ENCODE data around the gene ALDOB. TPM values are rescaled to one million over a fixed set of nuclear protein-coding genes. Genes with fewer than 3 reads are reported as not detected.

Gene ALDOB
- total and polyA plus RNA-seq, 2 of the 8 experiments (the other 6 are each of a cell fraction or from before 2014, with no cell fraction given): not detected

DNA sequence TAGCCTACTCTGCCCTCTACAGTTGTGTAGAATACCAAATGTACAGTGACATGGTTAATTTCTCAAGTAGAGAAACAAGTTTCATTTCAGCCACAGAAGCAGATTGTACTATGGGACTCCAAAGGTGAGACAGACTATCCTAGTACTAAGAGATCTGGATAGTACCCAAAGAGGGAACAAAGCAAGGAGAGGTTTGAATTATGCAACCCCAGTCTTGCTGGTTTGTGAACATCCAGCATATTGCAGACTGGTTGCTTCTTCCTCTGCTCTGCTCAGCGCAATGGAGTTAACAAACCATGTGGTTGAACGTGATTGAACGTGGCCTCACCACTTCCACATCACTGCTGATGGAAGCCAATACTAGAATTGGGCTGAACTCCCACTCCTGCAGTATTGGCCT, 43.3 kb upstream of the ALDOB start:
- POLR2A ChIA-PET (ENCODE audit: partially characterized antibody): no interaction called here
- H3K4me2 ChIP-seq (ENCODE audit: insufficient read depth in 1 of 2, low read depth in 2 of 2, low read length in 2 of 2): no peak overlapping the region
- no peak overlapping the region for H3K4ac ChIP-seq (replicated peaks; ENCODE audit: insufficient read length, low read depth, low read length)
- no peak overlapping the region for H2BK5ac ChIP-seq (ENCODE audit: low read depth, low read length)
- H3K56ac ChIP-seq (replicated peaks; ENCODE audit: insufficient read length, low read depth, low read length): no peak overlapping the region
- CTCF ChIA-PET (ENCODE audit: partially characterized antibody): interaction anchor here (0.7 to 12.5 kb wide), 5 partner anchors 11 to 32 kb away, joined by 3 to 122 read pairs (median 5); no protein-coding TSS in a partner anchor
- FAIRE-seq (no peak), DNase-seq (ENCODE audit: low read depth in 1 of 2, low spot score in 2 of 2) (no peak)
- TF ChIP-seq ZNF274 (IDR thresholded peaks at IDR 0.05; ENCODE audit: borderline replicate concordance, extremely low read depth, low read length) (no peak), PHF8 (conservative IDR thresholded peaks at IDR 0.05; ENCODE audit: low read depth, low read length) (no peak), E2F6 (IDR thresholded peaks at IDR 0.05) (no peak), SUZ12 (IDR thresholded peaks at IDR 0.05; ENCODE audit: low read length) (no peak), CBX5 (IDR thresholded peaks at IDR 0.05; ENCODE audit: low read depth, low read length) (no peak), TAF1 (IDR thresholded peaks at IDR 0.05; ENCODE audit: low read depth, low read length) (no peak), POLR2AphosphoS5 (IDR thresholded peaks at IDR 0.05; ENCODE audit: low read depth, low read length) (no peak), CBX8 (IDR thresholded peaks at IDR 0.05; ENCODE audit: borderline replicate concordance, low read depth, low read length) (no peak), EGR1 (IDR thresholded peaks at IDR 0.05; ENCODE audit: borderline replicate concordance, low read depth, low read length) (no peak), SP1 (IDR thresholded peaks at IDR 0.05; ENCODE audit: low read depth, low read length) (no peak), POU5F1 (IDR thresholded peaks at IDR 0.05; ENCODE audit: low read depth, low read length) (no peak)
- no peak overlapping the region for H2BK12ac ChIP-seq (ENCODE audit: low read depth, low read length)
- H3K4me1 ChIP-seq (replicated peaks in 1 of 4; ENCODE audit: control insufficient read depth in 3 of 4, insufficient read depth in 4 of 4, low read length in 3 of 4): peaks cover 0 to 4% (median 1%) of the 10 kb centered on the region in 4 experiments; a peak in 2 of 7 replicates
- no peak overlapping the region for H4K5ac ChIP-seq (ENCODE audit: insufficient read length, low read depth, low read length)
- no peak overlapping the region for H3K9ac ChIP-seq (replicated peaks in 1 of 4; ENCODE audit: extremely low read depth in 1 of 4, low read depth in 3 of 4, low read length in 3 of 4)
- no peak overlapping the region for H3K27ac ChIP-seq (ENCODE audit: low read depth, low read length)
- no peak overlapping the region for H3K23ac ChIP-seq (ENCODE audit: insufficient read length)
- no peak overlapping the region for H4K8ac ChIP-seq (ENCODE audit: extremely low read depth, insufficient read depth, low read length)
- peaks cover 0 to 25% of the 10 kb centered on the region in 2 experiments; a peak in 3 of 4 replicates for H3K79me2 ChIP-seq (ENCODE audit: control insufficient read depth in 1 of 2, insufficient read depth in 2 of 2, low read length in 2 of 2)
- no peaks in the 10 kb centered on the region for H3K23me2 ChIP-seq (ENCODE audit: low read depth, low read length)
- 94% methylated on average over 3 of the region's 3 CpGs; no CpG with 5 or more reads in 1 of the 2 experiments for WGBS, 2 experiments (ENCODE audit: extremely low coverage in 1 of 2, insufficient coverage in 1 of 2, insufficient read length in 1 of 2, insufficient replicate concordance in 2 of 2, low coverage in 1 of 2, low lambda C conversion rate in 2 of 2, missing lambda C conversion rate in 1 of 2)
- H3K79me1 ChIP-seq (ENCODE audit: low read depth, low read length): peaks cover 3% of the 10 kb centered on the region
- H2BK20ac ChIP-seq (ENCODE audit: low read length): no peak overlapping the region
- no peaks in the 10 kb centered on the region for H3K9me3 ChIP-seq (ENCODE audit: insufficient read depth in 2 of 2, low read depth in 1 of 2, low read length in 1 of 2)
- H2AFZ ChIP-seq (ENCODE audit: low read length): no peak overlapping the region
- no peak overlapping the region for H2BK120ac ChIP-seq (replicated peaks; ENCODE audit: low read depth, low read length)
- no peak overlapping the region for H3K18ac ChIP-seq (ENCODE audit: extremely low read depth, low read length)
- no peak overlapping the region for H3K4me3 ChIP-seq (ENCODE audit: extremely low read depth in 1 of 4, insufficient read depth in 2 of 4, low read depth in 3 of 4, low read length in 4 of 4)
- H3K27me3 ChIP-seq (replicated peaks in 1 of 4; ENCODE audit: control insufficient read depth in 3 of 4, extremely low read depth in 1 of 4, insufficient read depth in 3 of 4, low read length in 3 of 4): no peaks in the 10 kb centered on the region
- H2BK15ac ChIP-seq (ENCODE audit: low read length): no peak overlapping the region
- no peak overlapping the region for H2AK5ac ChIP-seq (ENCODE audit: low read depth, low read length)
- peaks cover 7 to 22% (median 17%) of the 10 kb centered on the region in 4 experiments for H3K36me3 ChIP-seq (ENCODE audit: control insufficient read depth in 2 of 4, insufficient read depth in 4 of 4, low read length in 3 of 4)
- H4K20me1 ChIP-seq (replicated peaks in 1 of 2; ENCODE audit: control insufficient read depth in 1 of 2, insufficient read depth in 2 of 2, low read length in 2 of 2): no peaks in the 10 kb centered on the region
- H3K14ac ChIP-seq (ENCODE audit: insufficient read length): no peak overlapping the region
- no peak overlapping the region for H4K91ac ChIP-seq (replicated peaks; ENCODE audit: insufficient read length, low read length)
